Osteoblast (primary cell): ENCODE data around the gene BOD1. TPM values are rescaled to one million over a fixed set of nuclear protein-coding genes. Genes with fewer than 3 reads are reported as not detected.

Experiments used
- DNase-seq: peaks from one replicate; pipeline ENCODE4 v3.0.0; 2011; ENCODE audit warnings: low spot score, mixed read lengths; ENCODE audit not compliant: insufficient read length; ENCODE audit errors: missing footprints
- H2AFZ ChIP-seq: 2 replicates; pipeline ENCODE4 v1.6.0; 2011; ENCODE audit warnings: mild to moderate bottlenecking, low read length
- H3K27ac ChIP-seq: 2 replicates; pipeline ENCODE4 v1.5.1; 2011; ENCODE audit warnings: mild to moderate bottlenecking, low read depth, low read length, moderate library complexity
- H3K27me3 ChIP-seq: 2 replicates; pipeline ENCODE4 v1.6.0; 2012; ENCODE audit warnings: mild to moderate bottlenecking, control low read depth, inconsistent platforms, low read length, moderate library complexity; ENCODE audit not compliant: insufficient read depth
- H3K36me3 ChIP-seq: 2 replicates; pipeline ENCODE4 v1.5.1; 2011; ENCODE audit warnings: mild to moderate bottlenecking, low read length, control low read depth, moderate library complexity; ENCODE audit not compliant: insufficient read depth
- H3K4me1 ChIP-seq: 2 replicates; pipeline ENCODE4 v1.5.1; 2011; ENCODE audit warnings: mild to moderate bottlenecking, low read length, control low read depth, moderate library complexity; ENCODE audit not compliant: insufficient read depth
- H3K4me2 ChIP-seq: 2 replicates; pipeline ENCODE4 v1.6.0; 2011; ENCODE audit warnings: mild to moderate bottlenecking, low read length; ENCODE audit not compliant: insufficient read depth
- H3K4me3 ChIP-seq: fragments of 200-600 bp; sonication (generic); 3 replicates; pipeline ENCODE4 v1.5.1; 2012; ENCODE audit warnings: mild to moderate bottlenecking, low read length, inconsistent platforms; ENCODE audit not compliant: insufficient read depth
- H3K79me2 ChIP-seq: 2 replicates; pipeline ENCODE4 v1.6.0; 2012; ENCODE audit warnings: mild to moderate bottlenecking, low read length, control low read depth, inconsistent platforms; ENCODE audit not compliant: insufficient read depth
- H3K9me3 ChIP-seq: 2 replicates; pipeline ENCODE4 v1.5.1; 2011; ENCODE audit warnings: low read depth, low read length, control low read depth
- H4K20me1 ChIP-seq: 2 replicates; pipeline ENCODE4 v1.6.0; 2012; ENCODE audit warnings: mild to moderate bottlenecking, low read length, control low read depth; ENCODE audit not compliant: insufficient read depth
- total RNA-seq: library from RNA; depleted of rRNA; stranded (reverse); fragments of >200 nt; gene quantifications from 2 replicates; pipeline ENCODE4 v1.2.3, GENCODE V29; 2012
- TF ChIP-seq, protein P1 (sequence below): IDR thresholded peaks from 2 replicates; pipeline ENCODE4 v1.5.1; 2011; ENCODE audit warnings: mild to moderate bottlenecking, low read depth, low read length, moderate library complexity; ENCODE audit errors: extremely low read depth

The BOD1 gene
- total RNA-seq, 1 donor, result 90.5 TPM

DNA sequence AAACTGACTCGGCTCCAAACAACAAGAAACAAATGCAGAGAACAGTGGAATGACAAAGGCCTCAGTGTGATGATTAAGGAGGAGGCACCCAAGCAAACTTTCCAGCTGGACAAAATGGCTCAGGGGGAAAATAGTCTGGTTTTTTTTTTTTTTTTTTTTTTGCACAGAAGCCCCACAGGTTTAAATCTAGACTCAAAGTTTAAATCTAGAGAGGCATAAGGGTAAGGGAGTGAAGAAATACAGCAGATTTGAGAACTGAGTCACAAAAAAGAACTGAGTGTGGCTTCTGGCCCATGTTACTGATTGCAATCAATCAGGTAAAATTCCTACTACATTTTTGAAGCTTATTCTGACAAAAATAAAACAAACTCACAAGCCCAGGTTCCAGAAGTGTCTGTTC, 12.3 kb downstream of the BOD1 start:
- Histone ChIP-seq H4K20me1 (peaks cover 11% of the 10 kb centered on the region), H3K4me3 (no peak overlapping the region), H3K27ac (no peak overlapping the region), H3K27me3 (no peaks in the 10 kb centered on the region), H3K36me3 (peaks cover 47% of the 10 kb centered on the region), H3K9me3 (no peaks in the 10 kb centered on the region), H2AFZ (no peak overlapping the region), H3K4me1 (peaks cover 12% of the 10 kb centered on the region), H3K79me2 (peaks cover 30% of the 10 kb centered on the region), H3K4me2 (no peak overlapping the region)
- TF ChIP-seq, protein P1, sequence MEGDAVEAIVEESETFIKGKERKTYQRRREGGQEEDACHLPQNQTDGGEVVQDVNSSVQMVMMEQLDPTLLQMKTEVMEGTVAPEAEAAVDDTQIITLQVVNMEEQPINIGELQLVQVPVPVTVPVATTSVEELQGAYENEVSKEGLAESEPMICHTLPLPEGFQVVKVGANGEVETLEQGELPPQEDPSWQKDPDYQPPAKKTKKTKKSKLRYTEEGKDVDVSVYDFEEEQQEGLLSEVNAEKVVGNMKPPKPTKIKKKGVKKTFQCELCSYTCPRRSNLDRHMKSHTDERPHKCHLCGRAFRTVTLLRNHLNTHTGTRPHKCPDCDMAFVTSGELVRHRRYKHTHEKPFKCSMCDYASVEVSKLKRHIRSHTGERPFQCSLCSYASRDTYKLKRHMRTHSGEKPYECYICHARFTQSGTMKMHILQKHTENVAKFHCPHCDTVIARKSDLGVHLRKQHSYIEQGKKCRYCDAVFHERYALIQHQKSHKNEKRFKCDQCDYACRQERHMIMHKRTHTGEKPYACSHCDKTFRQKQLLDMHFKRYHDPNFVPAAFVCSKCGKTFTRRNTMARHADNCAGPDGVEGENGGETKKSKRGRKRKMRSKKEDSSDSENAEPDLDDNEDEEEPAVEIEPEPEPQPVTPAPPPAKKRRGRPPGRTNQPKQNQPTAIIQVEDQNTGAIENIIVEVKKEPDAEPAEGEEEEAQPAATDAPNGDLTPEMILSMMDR, result no peak
- DNase-seq, result no peak

DNA sequence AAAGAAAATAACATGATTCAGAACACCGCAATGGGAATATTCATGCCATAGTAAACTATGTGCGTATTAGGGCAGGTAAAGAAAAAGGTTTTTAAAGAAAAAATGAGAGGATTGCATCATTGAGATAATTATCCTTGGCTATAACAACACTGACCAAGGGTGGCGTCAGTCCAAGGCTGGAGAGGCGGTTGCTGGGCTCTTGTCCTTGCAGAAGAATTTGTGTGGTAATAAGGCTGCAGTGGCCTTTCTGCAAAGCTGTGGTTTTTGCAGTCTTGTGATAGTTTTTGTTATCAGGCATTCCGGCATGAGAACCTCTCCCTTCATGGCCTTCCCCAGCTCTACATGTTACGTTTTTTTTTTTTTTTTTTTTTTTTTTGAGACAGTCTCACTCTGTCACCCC, 14.0 kb downstream of the BOD1 start:
- no peak for DNase-seq
- Histone ChIP-seq H3K4me2 (no peak overlapping the region), H3K9me3 (no peaks in the 10 kb centered on the region), H3K79me2 (peaks cover 13% of the 10 kb centered on the region), H3K4me3 (no peak overlapping the region), H3K27ac (peak overlapping the region; percentile 37), H4K20me1 (peaks cover 8% of the 10 kb centered on the region), H3K36me3 (peaks cover 30% of the 10 kb centered on the region), H3K4me1 (peaks cover 15% of the 10 kb centered on the region), H3K27me3 (no peaks in the 10 kb centered on the region), H2AFZ (no peak overlapping the region)
- TF ChIP-seq, protein P1, result no peak

DNA sequence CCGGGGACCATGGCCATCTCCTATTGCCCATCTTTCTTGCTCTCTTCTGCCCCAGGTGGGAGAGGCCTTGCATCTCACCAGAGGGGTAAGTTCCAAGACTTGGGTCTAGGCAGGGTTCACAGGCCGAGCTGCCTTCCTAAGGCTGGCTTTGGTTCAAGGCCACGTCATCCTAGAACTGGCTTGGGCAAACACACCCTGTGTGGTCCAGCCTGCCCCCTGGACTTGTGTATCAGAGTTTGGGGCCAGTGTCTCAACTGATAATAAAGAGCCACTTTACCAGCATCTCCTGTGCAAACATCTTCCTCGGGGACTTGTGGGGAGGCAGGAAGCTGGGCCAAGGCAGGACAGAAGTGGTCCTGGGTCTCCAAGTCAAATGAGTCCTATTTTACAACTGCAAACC, 17.8 kb downstream of the BOD1 start:
- Histone ChIP-seq H3K27ac (no peak overlapping the region), H3K9me3 (no peaks in the 10 kb centered on the region), H3K4me3 (no peak overlapping the region), H3K79me2 (peaks cover 4% of the 10 kb centered on the region), H2AFZ (no peak overlapping the region), H4K20me1 (no peaks in the 10 kb centered on the region), H3K4me1 (peaks cover 25% of the 10 kb centered on the region), H3K4me2 (no peak overlapping the region), H3K27me3 (no peaks in the 10 kb centered on the region), H3K36me3 (peaks cover 2% of the 10 kb centered on the region)
- no peak for DNase-seq
- TF ChIP-seq, protein P1, result no peak

DNA sequence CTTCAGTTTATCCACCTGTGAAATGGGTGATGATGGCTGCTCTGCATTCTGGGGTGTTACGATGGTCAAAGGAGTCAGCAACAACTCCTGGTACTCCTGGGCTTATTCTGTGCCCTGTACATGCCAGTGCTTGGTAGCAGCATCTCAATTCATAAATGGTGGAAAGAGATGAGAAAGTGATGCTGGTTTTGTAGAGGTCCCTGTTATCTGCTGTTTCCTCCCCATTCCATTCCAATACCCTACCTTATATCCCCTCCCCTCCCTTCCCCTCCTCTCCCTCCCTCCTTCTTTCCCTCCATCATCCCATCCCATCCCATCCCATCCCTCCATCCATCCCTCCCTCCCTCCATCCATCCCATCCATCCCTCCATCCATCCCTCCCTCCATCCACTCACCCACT, 19.1 kb downstream of the BOD1 start:
- peaks cover 20% of the 10 kb centered on the region for H3K4me1 ChIP-seq
- no peak for DNase-seq
- no peaks in the 10 kb centered on the region for H3K27me3 ChIP-seq
- H4K20me1 ChIP-seq, result no peaks in the 10 kb centered on the region
- no peak overlapping the region for H3K27ac ChIP-seq
- H3K9me3 ChIP-seq, result peaks cover 6% of the 10 kb centered on the region
- no peak overlapping the region for H2AFZ ChIP-seq
- TF ChIP-seq, protein P1, result no peak
- H3K4me2 ChIP-seq, result no peak overlapping the region
- H3K79me2 ChIP-seq, result peaks cover 2% of the 10 kb centered on the region
- no peak overlapping the region for H3K4me3 ChIP-seq
- H3K36me3 ChIP-seq, result peaks cover 2% of the 10 kb centered on the region
